HepG2 (cell line): ENCODE data around the gene ZDHHC18. TPM values are rescaled to one million over a fixed set of nuclear protein-coding genes. Genes with fewer than 3 reads are reported as not detected.

Source experiments
- ATAC-seq: fragments of 200-7000 bp; cut with Tn5 transposase; 3 replicates; pipeline ENCODE4 v1.9.1; 2020; ENCODE audit warnings: mild to moderate bottlenecking, moderate library complexity
- Bru-seq: library from RNA; stranded (reverse); fragments of 400-500 nt; gene quantifications from one replicate; lab custom pipeline; 2021; lab: Mats Ljungman, UMichigan
- BruChase-seq, 2 experiments: library from RNA; stranded (reverse); fragments of 400-500 nt; gene quantifications; one replicate each; lab custom pipeline; 2021; lab: Mats Ljungman, UMichigan
- BruUV-seq: library from RNA; stranded (reverse); fragments of 400-500 nt; replicated peaks from 2 replicates; lab custom pipeline; 2021; lab: Mats Ljungman, UMichigan
- CTCF ChIA-PET: fragments of 300-600 bp; formaldehyde crosslinking; extraction: SDS; loops from one replicate; lab custom pipeline; 2021; ENCODE audit warnings: low total read pairs, inconsistent platforms, low intra/inter-chr PET ratio; lab: Yijun Ruan, JAX
- POLR2A ChIA-PET: fragments of 350-600 bp; sonication (Branson Sonifier 250); formaldehyde crosslinking; loops from one replicate; lab custom pipeline; 2020; ENCODE audit warnings: antibody characterized with exemption, inconsistent platforms; lab: Yijun Ruan, JAX
- DNase-seq: peaks from one replicate; pipeline ENCODE4 v3.0.0-alpha.2; 2015; ENCODE audit warnings: low spot score
- FAIRE-seq: peaks from 3 replicates; lab custom pipeline; 2011; peaks lifted over from hg19 to GRCh38; lab: Jason Lieb, UNC
- H2AFZ ChIP-seq: one replicate; pipeline ENCODE4 v1.6.1; 2011; ENCODE audit warnings: low read length, inconsistent platforms
- H3K27ac ChIP-seq: fragments of 300-600 bp; 3 replicates; pipeline ENCODE4 v1.8.0; 2011; ENCODE audit warnings: mixed run types, mild to moderate bottlenecking, mixed read lengths, low read length, inconsistent platforms; ENCODE audit not compliant: insufficient read depth; ENCODE audit errors: extremely low read length
- H3K27me3 ChIP-seq, 2 experiments: fragments of 200-600 bp in 1 of 2; 2 replicates in 1 of 2; 3 replicates in 1 of 2; pipeline versions ENCODE4 v1.6.0 to v1.8.0; 2011; ENCODE audit warnings: low read length in 2 of 2, mild to moderate bottlenecking in 2 of 2, moderate library complexity in 2 of 2, inconsistent platforms in 1 of 2; ENCODE audit not compliant: insufficient read depth in 2 of 2, control insufficient read depth in 1 of 2
- H3K36me3 ChIP-seq, 2 experiments: fragments of 200-600 bp in 1 of 2; replicated peaks in 1 of 2; 2 replicates in 1 of 2; 3 replicates in 1 of 2; pipeline versions ENCODE4 v1.5.1 to v1.8.0; 2011; ENCODE audit warnings: low read length in 2 of 2, inconsistent platforms in 1 of 2; ENCODE audit not compliant: insufficient read depth in 2 of 2, control insufficient read depth in 1 of 2
- H3K4me1 ChIP-seq: 2 replicates; pipeline ENCODE4 v1.5.1; 2012; ENCODE audit warnings: low read length, inconsistent platforms; ENCODE audit not compliant: insufficient read depth
- H3K4me2 ChIP-seq: 2 replicates; pipeline ENCODE4 v1.6.0; 2011; ENCODE audit warnings: low read depth, low read length, inconsistent platforms
- H3K4me3 ChIP-seq, 3 experiments: fragments of 200-600 bp in 1 of 3; sonication (generic), shearing (Covaris generic) in 1 of 3; replicated peaks in 1 of 3; 2 replicates each; pipeline ENCODE4 v1.5.1; 2011 to 2016; ENCODE audit warnings: low read length in 3 of 3, inconsistent platforms in 2 of 3, low read depth in 2 of 3, mild to moderate bottlenecking in 2 of 3, control low read depth in 1 of 3, mixed read lengths in 1 of 3; ENCODE audit not compliant: insufficient read depth in 1 of 3
- H3K79me2 ChIP-seq: one replicate; pipeline ENCODE4 v1.6.1; 2011; ENCODE audit warnings: low read length, inconsistent platforms; ENCODE audit not compliant: insufficient read depth
- H3K9ac ChIP-seq: 2 replicates; pipeline ENCODE4 v1.6.0; 2011; ENCODE audit warnings: mild to moderate bottlenecking, low read depth, low read length, inconsistent platforms; ENCODE audit not compliant: insufficient read depth
- H3K9me3 ChIP-seq: 2 replicates; pipeline ENCODE4 v1.5.1; 2012; ENCODE audit warnings: mild to moderate bottlenecking, low read length
- H4K20me1 ChIP-seq: 2 replicates; pipeline ENCODE4 v1.6.0; 2011; ENCODE audit warnings: inconsistent platforms, mild to moderate bottlenecking, low read length, moderate library complexity; ENCODE audit not compliant: insufficient read depth
- RFXAP ChIP-seq: sonication (generic); formaldehyde crosslinking; IDR thresholded peaks from 2 replicates; pipeline ENCODE4 v1.4.0; 2020; ENCODE audit warnings: missing genetic modification reagents, borderline replicate concordance
- SNAPC2 ChIP-seq: sonication (generic); formaldehyde crosslinking; IDR thresholded peaks from 2 replicates; pipeline ENCODE4 v1.8.1; 2022; ENCODE audit warnings: mild to moderate bottlenecking, missing genetic modification reagents
- ZBED4 ChIP-seq: sonication (generic); formaldehyde crosslinking; IDR thresholded peaks from 2 replicates; pipeline ENCODE4 v1.4.0; 2020; ENCODE audit warnings: missing genetic modification reagents, borderline replicate concordance
- ZNF639 ChIP-seq: conservative IDR thresholded peaks from 2 replicates; pipeline ENCODE4 v1.6.1; 2018; ENCODE audit warnings: missing genetic modification reagents
- WGBS: methylation state at CpG from one replicate; pipeline ENCODE4 v1.1.6; 2017; ENCODE audit warnings: low lambda C conversion rate; 5-methylcytosine and 5-hydroxymethylcytosine counted together
- in situ Hi-C: cut with HindIII; loops from 2 replicates; pipeline ENCODE4 v1.10.0; 2017; ENCODE audit warnings: low pct_unique_long_range_greater_than_20kb; ENCODE audit not compliant: extremely low pct_ligation_motif_present
- intact Hi-C: fragments of 100-400 bp; cut with micrococcal nuclease; formaldehyde crosslinking; loops from one replicate; pipeline ENCODE4 v1.10.0; 2022; ENCODE audit not compliant: unreplicated experiment
- long read RNA-seq, 2 experiments: library from RNA in 1 of 2; library from polyadenylated mRNA in 1 of 2; stranded (forward) in 1 of 2; unstranded in 1 of 2; transcript quantifications; one replicate each; pipeline ENCODE4 v2.0.0, GENCODE V29; 2019 to 2022
- polyA minus RNA-seq, 3 experiments: library from RNA; depleted of rRNA, polyadenylated mRNA; stranded (reverse); fragments of >200 nt; gene quantifications; 2 replicates each; pipeline ENCODE4 v1.2.3, GENCODE V29; 2011; ENCODE audit warnings: low replicate concordance in 1 of 3
- polyA plus RNA-seq, 8 experiments: library from polyadenylated mRNA; depleted of rRNA in 3 of 8; stranded (reverse) in 7 of 8; unstranded in 1 of 8; fragments of >200 nt; fragmentation: Illumina TruSeq in 4 of 8; extraction: Trizol in 4 of 8; gene quantifications; 2 replicates each; pipeline versions ENCODE4 v1.2.1 to v1.2.3, GENCODE V29; 2011 to 2016; ENCODE audit warnings: low read depth in 4 of 8, missing spikeins in 1 of 8, mixed read lengths in 1 of 8; ENCODE audit not compliant: insufficient read depth in 1 of 8
- total RNA-seq, 5 experiments: library from RNA; depleted of rRNA; stranded (reverse); fragments of >200 nt; fragmentation: Illumina TruSeq; extraction: Trizol; gene quantifications; 2 replicates each; pipeline ENCODE4 v1.2.3, GENCODE V29; 2016; ENCODE audit warnings: low read depth in 1 of 5
- TF ChIP-seq, protein P1 (sequence below): sonication (generic); formaldehyde crosslinking; IDR thresholded peaks from 2 replicates; pipeline ENCODE4 v1.9.0; 2022; ENCODE audit warnings: low read depth, missing genetic modification reagents

Gene ZDHHC18
- total RNA-seq (2016; rRNA removed; fragmentation: Illumina TruSeq; extraction: Trizol) (9.0 and 13.2 TPM in 2 replicates), polyA plus RNA-seq (2011; rRNA removed) (35.3 and 40.6 TPM in 2 replicates), polyA minus RNA-seq (2011; rRNA and poly(A)+ RNA removed; ENCODE audit: low replicate concordance) (33.5 and 53.0 TPM in 2 replicates), Bru-seq, nascent RNA (percentile 57 among the genes with signal in this experiment), BruChase-seq, experiment 1, labeled RNA remaining after a 6-hour chase (percentile 71 among the genes with signal in this experiment), BruChase-seq, experiment 2, labeled RNA remaining after a 2-hour chase (percentile 66 among the genes with signal in this experiment)
- 6.6 and 7.7 TPM in 2 replicates for total RNA-seq (2016; cell fraction: cytosol; rRNA removed; fragmentation: Illumina TruSeq; extraction: Trizol; ENCODE audit: low read depth)
- 7.9 and 11.9 TPM in 2 replicates for total RNA-seq (2016; cell fraction: insoluble cytoplasmic fraction; rRNA removed; fragmentation: Illumina TruSeq; extraction: Trizol)
- 21.8 and 26.5 TPM in 2 replicates for total RNA-seq (2016; cell fraction: membrane; rRNA removed; fragmentation: Illumina TruSeq; extraction: Trizol)
- 9.5 and 10.6 TPM in 2 replicates for total RNA-seq (2016; cell fraction: nucleus; rRNA removed; fragmentation: Illumina TruSeq; extraction: Trizol)
- 29.0 and 30.0 TPM in 2 replicates for polyA plus RNA-seq (2011; cell fraction: cytosol; rRNA removed)
- 32.6 and 39.8 TPM in 2 replicates for polyA plus RNA-seq (2011; cell fraction: nucleus; rRNA removed)
- 12.9 and 16.3 TPM in 2 replicates for polyA plus RNA-seq (2012)
- polyA plus RNA-seq (2016; cell fraction: cytosol; fragmentation: Illumina TruSeq; extraction: Trizol; ENCODE audit: low read depth): 13.9 and 14.2 TPM in 2 replicates
- polyA plus RNA-seq (2016; cell fraction: insoluble cytoplasmic fraction; fragmentation: Illumina TruSeq; extraction: Trizol; ENCODE audit: low read depth): 13.2 and 16.6 TPM in 2 replicates
- 30.8 and 32.0 TPM in 2 replicates for polyA plus RNA-seq (2016; cell fraction: membrane; fragmentation: Illumina TruSeq; extraction: Trizol; ENCODE audit: low read depth)
- 19.3 and 23.8 TPM in 2 replicates for polyA plus RNA-seq (2016; cell fraction: nucleus; fragmentation: Illumina TruSeq; extraction: Trizol; ENCODE audit: insufficient read depth, low read depth)
- polyA minus RNA-seq (2011; cell fraction: cytosol; rRNA and poly(A)+ RNA removed): 11.3 and 14.6 TPM in 2 replicates
- 8.4 and 8.7 TPM in 2 replicates for polyA minus RNA-seq (2011; cell fraction: nucleus; rRNA and poly(A)+ RNA removed)
- long read RNA-seq, experiment 1, full-length matches to known transcripts: 2 of 6 reads
- long read RNA-seq, experiment 1, partial matches to known transcripts: 2 of 6 reads
- long read RNA-seq, experiment 1, other reads (novel, unspliced or antisense): 2 of 6 reads
- long read RNA-seq, experiment 2, full-length matches to known transcripts: 28 of 66 reads
- long read RNA-seq, experiment 2, partial matches to known transcripts: 5 of 66 reads
- long read RNA-seq, experiment 2, other reads (novel, unspliced or antisense): 33 of 66 reads

GRCh38 chr1:26826261-26827105 lies at the start of gene ZDHHC18:
Gene ZDHHC18, plus strand, starts transcription at chr1:26826688. Its CDS starts 117 bp downstream, at chr1:26826805.
- no peaks in the 10 kb centered on the region for H3K9me3 ChIP-seq
- H2AFZ ChIP-seq: peak within 1 kb of the TSS; percentile 27
- BruUV-seq: no TSS peak
- peak; percentile 78 for ATAC-seq
- peaks cover 73% of the 10 kb centered on the region for H3K4me1 ChIP-seq
- H3K9ac ChIP-seq: peak within 1 kb of the TSS; percentile 73
- H3K79me2 ChIP-seq: peaks cover 22% of the 10 kb centered on the region
- H4K20me1 ChIP-seq: peaks cover 4% of the 10 kb centered on the region; the same call in 1 of the 2 replicates
- intact Hi-C loops: no loop called here
- POLR2A ChIA-PET: interaction anchor here (0.8 to 1.4 kb wide), 3 partner anchors 14 to 39 kb away, joined by 3 to 4 read pairs (median 4); partner anchors contain the start of gene PIGV
- peak within 1 kb of the TSS; percentile 79 to 83 (median 83) for H3K4me3 ChIP-seq
- no peaks in the 10 kb centered on the region; a peak in 1 of 5 replicates for H3K27me3 ChIP-seq
- CTCF ChIA-PET: no interaction called here
- FAIRE-seq: no peak
- in situ Hi-C loops: no loop called here
- H3K4me2 ChIP-seq: peak within 1 kb of the TSS; percentile 95
- DNase-seq: peak; percentile 38
- no peaks in the 10 kb centered on the region for H3K36me3 ChIP-seq
- peak within 1 kb of the TSS; percentile 69 for H3K27ac ChIP-seq
- 0% methylated on average over 7 of the region's 107 CpGs for WGBS
- TF ChIP-seq, protein P1, sequence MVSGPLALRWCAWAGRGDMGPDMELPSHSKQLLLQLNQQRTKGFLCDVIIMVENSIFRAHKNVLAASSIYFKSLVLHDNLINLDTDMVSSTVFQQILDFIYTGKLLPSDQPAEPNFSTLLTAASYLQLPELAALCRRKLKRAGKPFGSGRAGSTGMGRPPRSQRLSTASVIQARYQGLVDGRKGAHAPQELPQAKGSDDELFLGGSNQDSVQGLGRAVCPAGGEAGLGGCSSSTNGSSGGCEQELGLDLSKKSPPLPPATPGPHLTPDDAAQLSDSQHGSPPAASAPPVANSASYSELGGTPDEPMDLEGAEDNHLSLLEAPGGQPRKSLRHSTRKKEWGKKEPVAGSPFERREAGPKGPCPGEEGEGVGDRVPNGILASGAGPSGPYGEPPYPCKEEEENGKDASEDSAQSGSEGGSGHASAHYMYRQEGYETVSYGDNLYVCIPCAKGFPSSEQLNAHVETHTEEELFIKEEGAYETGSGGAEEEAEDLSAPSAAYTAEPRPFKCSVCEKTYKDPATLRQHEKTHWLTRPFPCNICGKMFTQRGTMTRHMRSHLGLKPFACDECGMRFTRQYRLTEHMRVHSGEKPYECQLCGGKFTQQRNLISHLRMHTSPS (CRISPR knock-in tag): peak; percentile 46; the same call in 1 of the 2 replicates
- no peak for TF ChIP-seq SNAPC2 (CRISPR knock-in tag)
- TF ChIP-seq ZBED4: peak; percentile 62; the same call in 1 of the 2 replicates
- 0 out of 2 replicates have a peak, but pooled peaks have one; percentile 23 for TF ChIP-seq RFXAP (CRISPR knock-in tag)
- TF ChIP-seq ZNF639 (CRISPR knock-in tag): no peak
